ENCODE measurements around the gene ARHGAP27. TPM values are rescaled to one million over a fixed set of nuclear protein-coding genes. Genes with fewer than 3 reads are reported as not detected.

ARHGAP27 gene
- total and polyA plus RNA-seq, 2 of the 13 experiments (the other 11 are each of a cell fraction or from before 2014, with no cell fraction given): 15.5 to 18.9 TPM

GRCh38 chr17:45385331-45385997 lies 47.2 kb downstream of the ARHGAP27 start (continued):
- TF ChIP-seq TBL1XR1 (IDR thresholded peaks at IDR 0.05; ENCODE audit: borderline replicate concordance, low read length, partially characterized antibody): no peak
- TF ChIP-seq ZNF572 (CRISPR knock-in tag; IDR thresholded peaks at IDR 0.05): no peak
- TF ChIP-seq TIGD3 (CRISPR knock-in tag; IDR thresholded peaks at IDR 0.05; ENCODE audit: borderline replicate concordance): 0 out of 2 replicates have a peak, but pooled peaks have one; percentile 40
- no peak for TF ChIP-seq ZBTB4 (CRISPR knock-in tag; IDR thresholded peaks at IDR 0.05; ENCODE audit: borderline replicate concordance)
- TF ChIP-seq NR2F2 (IDR thresholded peaks at IDR 0.05; ENCODE audit: borderline replicate concordance, low read depth): no peak
- peak; percentile 54; the same call in 1 of the 2 replicates for TF ChIP-seq ZNF580 (CRISPR knock-in tag; IDR thresholded peaks at IDR 0.05; ENCODE audit: borderline replicate concordance, low read depth)
- peak; percentile 21; the same call in 1 of the 2 replicates for TF ChIP-seq RXRB (CRISPR knock-in tag; IDR thresholded peaks at IDR 0.05; ENCODE audit: borderline replicate concordance)
- peak; percentile 36; the same call in 1 of the 2 replicates for TF ChIP-seq FOSL2 (CRISPR knock-in tag; IDR thresholded peaks at IDR 0.05)
- no peak for TF ChIP-seq SYNCRIP (IDR thresholded peaks at IDR 0.05; ENCODE audit: insufficient read depth, low read depth, low read length)
- TF ChIP-seq NONO (IDR thresholded peaks at IDR 0.05): no peak
- no peak for TF ChIP-seq NONO (CRISPR knock-in tag; conservative IDR thresholded peaks at IDR 0.05)
- TF ChIP-seq, protein P1, sequence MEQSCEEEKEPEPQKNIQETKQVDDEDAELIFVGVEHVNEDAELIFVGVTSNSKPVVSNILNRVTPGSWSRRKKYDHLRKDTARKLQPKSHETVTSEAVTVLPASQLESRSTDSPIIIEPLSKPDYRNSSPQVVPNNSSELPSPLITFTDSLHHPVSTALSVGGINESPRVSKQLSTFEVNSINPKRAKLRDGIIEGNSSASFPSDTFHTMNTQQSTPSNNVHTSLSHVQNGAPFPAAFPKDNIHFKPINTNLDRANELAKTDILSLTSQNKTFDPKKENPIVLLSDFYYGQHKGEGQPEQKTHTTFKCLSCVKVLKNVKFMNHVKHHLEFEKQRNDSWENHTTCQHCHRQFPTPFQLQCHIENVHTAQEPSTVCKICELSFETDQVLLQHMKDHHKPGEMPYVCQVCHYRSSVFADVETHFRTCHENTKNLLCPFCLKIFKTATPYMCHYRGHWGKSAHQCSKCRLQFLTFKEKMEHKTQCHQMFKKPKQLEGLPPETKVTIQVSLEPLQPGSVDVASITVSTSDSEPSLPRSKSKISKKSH (CRISPR knock-in tag; IDR thresholded peaks at IDR 0.05; ENCODE audit: borderline replicate concordance): peak; percentile 40; the same call in 1 of the 2 replicates
- no peak for TF ChIP-seq RCOR2 (CRISPR knock-in tag; IDR thresholded peaks at IDR 0.05)
- TF ChIP-seq MAX (IDR thresholded peaks at IDR 0.05): 0 out of 2 replicates have a peak, but pooled peaks have one; percentile 10
- TF ChIP-seq, protein P2, sequence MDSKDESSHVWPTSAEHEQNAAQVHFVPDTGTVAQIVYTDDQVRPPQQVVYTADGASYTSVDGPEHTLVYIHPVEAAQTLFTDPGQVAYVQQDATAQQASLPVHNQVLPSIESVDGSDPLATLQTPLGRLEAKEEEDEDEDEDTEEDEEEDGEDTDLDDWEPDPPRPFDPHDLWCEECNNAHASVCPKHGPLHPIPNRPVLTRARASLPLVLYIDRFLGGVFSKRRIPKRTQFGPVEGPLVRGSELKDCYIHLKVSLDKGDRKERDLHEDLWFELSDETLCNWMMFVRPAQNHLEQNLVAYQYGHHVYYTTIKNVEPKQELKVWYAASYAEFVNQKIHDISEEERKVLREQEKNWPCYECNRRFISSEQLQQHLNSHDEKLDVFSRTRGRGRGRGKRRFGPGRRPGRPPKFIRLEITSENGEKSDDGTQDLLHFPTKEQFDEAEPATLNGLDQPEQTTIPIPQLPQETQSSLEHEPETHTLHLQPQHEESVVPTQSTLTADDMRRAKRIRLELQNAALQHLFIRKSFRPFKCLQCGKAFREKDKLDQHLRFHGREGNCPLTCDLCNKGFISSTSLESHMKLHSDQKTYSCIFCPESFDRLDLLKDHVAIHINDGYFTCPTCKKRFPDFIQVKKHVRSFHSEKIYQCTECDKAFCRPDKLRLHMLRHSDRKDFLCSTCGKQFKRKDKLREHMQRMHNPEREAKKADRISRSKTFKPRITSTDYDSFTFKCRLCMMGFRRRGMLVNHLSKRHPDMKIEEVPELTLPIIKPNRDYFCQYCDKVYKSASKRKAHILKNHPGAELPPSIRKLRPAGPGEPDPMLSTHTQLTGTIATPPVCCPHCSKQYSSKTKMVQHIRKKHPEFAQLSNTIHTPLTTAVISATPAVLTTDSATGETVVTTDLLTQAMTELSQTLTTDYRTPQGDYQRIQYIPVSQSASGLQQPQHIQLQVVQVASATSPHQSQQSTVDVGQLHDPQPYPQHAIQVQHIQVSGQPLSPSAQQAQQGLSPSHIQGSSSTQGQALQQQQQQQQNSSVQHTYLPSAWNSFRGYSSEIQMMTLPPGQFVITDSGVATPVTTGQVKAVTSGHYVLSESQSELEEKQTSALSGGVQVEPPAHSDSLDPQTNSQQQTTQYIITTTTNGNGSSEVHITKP (CRISPR knock-in tag; IDR thresholded peaks at IDR 0.05; ENCODE audit: low read depth): no peak
- 0 out of 2 replicates have a peak, but pooled peaks have one; percentile 39 for TF ChIP-seq ZBTB20 (CRISPR knock-in tag; IDR thresholded peaks at IDR 0.05; ENCODE audit: borderline replicate concordance, low read depth)
- TF ChIP-seq THAP11 (CRISPR knock-in tag; IDR thresholded peaks at IDR 0.05): peak; percentile 57; the same call in 1 of the 2 replicates
- TF ChIP-seq FLYWCH1 (CRISPR knock-in tag; IDR thresholded peaks at IDR 0.05): 0 out of 2 replicates have a peak, but pooled peaks have one; percentile 62

All from HepG2 (cell line).